ENCODE results near the gene ANKDD1A. TPM values are rescaled to one million over a fixed set of nuclear protein-coding genes. Genes with fewer than 3 reads are reported as not detected.

Gene ANKDD1A
- total and polyA plus RNA-seq, 3 donors from 2014 or later, result 11.1 to 34.9 (median 31.8) TPM

GRCh38 chr15:65006876-65007275 lies 95.2 kb downstream of the ANKDD1A start:
- TF ChIP-seq POLR2A (IDR thresholded peaks at IDR 0.05) (no peak), CTCF (IDR thresholded peaks at IDR 0.05) (no peak)
- H3K27me3 ChIP-seq, result no peaks in the 10 kb centered on the region
- intact Hi-C loops (cut with DNase I; ENCODE audit: low total_unique reads), result no loop called here
- no peak overlapping the region for H3K27ac ChIP-seq
- 63 to 84% methylated on average over 3 of the region's 3 CpGs for WGBS, 2 donors
- H3K4me3 ChIP-seq, result no peak overlapping the region
- no peaks in the 10 kb centered on the region for H3K4me1 ChIP-seq
- no peaks in the 10 kb centered on the region for H3K9me3 ChIP-seq
- no peak for DNase-seq
- H3K36me3 ChIP-seq (ENCODE audit: low read depth, missing control alignments), result no peaks in the 10 kb centered on the region

Other genes with a start within 250 kb of the ANKDD1A start
- 1 to 10 TPM; 5.0 to 5.8 TPM for gene RBPMS2, start 136.3 kb upstream of the ANKDD1A start, total RNA-seq
- gene RBPMS2, start 136.3 kb upstream of the ANKDD1A start, polyA plus RNA-seq (ENCODE audit: insufficient read depth, low read depth, low replicate concordance), result 9.7 TPM
- 10 to 100 TPM in 1 of 2 donors, 1 to 10 TPM in 1; 6.9 to 19.1 TPM for gene PIF1, start 86.3 kb upstream of the ANKDD1A start, total RNA-seq
- gene PIF1, start 86.3 kb upstream of the ANKDD1A start, polyA plus RNA-seq (ENCODE audit: insufficient read depth, low read depth, low replicate concordance), result 3.4 TPM
- 10 to 100 TPM; 17.2 to 28.9 TPM for gene PLEKHO2, start 70.0 kb upstream of the ANKDD1A start, total RNA-seq
- gene PLEKHO2, start 70.0 kb upstream of the ANKDD1A start, polyA plus RNA-seq (ENCODE audit: insufficient read depth, low read depth, low replicate concordance), result 19.3 TPM
- 10 to 100 TPM; 85.5 to 98.8 TPM for gene SPG21, start 78.0 kb downstream of the ANKDD1A start, total RNA-seq
- 76.2 TPM for gene SPG21, start 78.0 kb downstream of the ANKDD1A start, polyA plus RNA-seq (ENCODE audit: insufficient read depth, low read depth, low replicate concordance)
- gene MTFMT, start 117.7 kb downstream of the ANKDD1A start, total RNA-seq, result 10 to 100 TPM; 33.9 to 34.4 TPM
- gene MTFMT, start 117.7 kb downstream of the ANKDD1A start, polyA plus RNA-seq (ENCODE audit: insufficient read depth, low read depth, low replicate concordance), result 12.1 TPM
- 1 to 10 TPM; 1.1 to 3.8 TPM for gene SLC51B, start 133.5 kb downstream of the ANKDD1A start, total RNA-seq
- gene SLC51B, start 133.5 kb downstream of the ANKDD1A start, polyA plus RNA-seq (ENCODE audit: insufficient read depth, low read depth, low replicate concordance), result 13.6 TPM
- 10 to 100 TPM; 64.7 to 75.2 TPM for gene RASL12, start 156.1 kb downstream of the ANKDD1A start, total RNA-seq
- 43.9 TPM for gene RASL12, start 156.1 kb downstream of the ANKDD1A start, polyA plus RNA-seq (ENCODE audit: insufficient read depth, low read depth, low replicate concordance)
- 1 to 10 TPM; 2.4 to 3.4 TPM for gene KBTBD13, start 164.8 kb downstream of the ANKDD1A start, total RNA-seq
- 1.2 TPM for gene KBTBD13, start 164.8 kb downstream of the ANKDD1A start, polyA plus RNA-seq (ENCODE audit: insufficient read depth, low read depth, low replicate concordance)
- 10 to 100 TPM; 11.3 to 12.1 TPM for gene UBAP1L, start 203.3 kb downstream of the ANKDD1A start, total RNA-seq
- 3.7 TPM for gene UBAP1L, start 203.3 kb downstream of the ANKDD1A start, polyA plus RNA-seq (ENCODE audit: insufficient read depth, low read depth, low replicate concordance)
- 10 to 100 TPM; 66.8 to 76.1 TPM for gene PDCD7, start 221.9 kb downstream of the ANKDD1A start, total RNA-seq
- 39.7 TPM for gene PDCD7, start 221.9 kb downstream of the ANKDD1A start, polyA plus RNA-seq (ENCODE audit: insufficient read depth, low read depth, low replicate concordance)

All from testis (tissue), 3 donors.